SW 1271 (cell line): ENCODE results near the gene TEAD2.
"Not testable (repeated sequence)": the region's sequence is repeated elsewhere in the genome, so short reads cannot be mapped to it uniquely, and the experiment has no call there.

Experiments used
- DNase-seq, 2 experiments: peaks; one replicate each; lab custom pipeline; 2025; lab: John Stamatoyannopoulos, UW

TEAD2 gene

GRCh38 chr19:49333418-49333805, 28.8 kb downstream of the TEAD2 start:
- no peak for DNase-seq

GRCh38 chr19:49332691-49333417, 29.4 kb downstream of the TEAD2 start:
- DNase-seq = not testable (repeated sequence)

- DNase-seq = peak in 1 of 2 experiments; percentile 37
These were observed 30.6 kb downstream of the TEAD2 start for GRCh38 chr19:49331616-49332055.

- not testable (repeated sequence) for DNase-seq
These were observed 31.0 kb downstream of the TEAD2 start for GRCh38 chr19:49331187-49331586.

- DNase-seq = no peak
These were observed 33.5 kb downstream of the TEAD2 start for GRCh38 chr19:49328741-49329140.

- DNase-seq = peak in 1 of 2 experiments; percentile 13
These were observed 34.2 kb downstream of the TEAD2 start for GRCh38 chr19:49327878-49328544.

GRCh38 chr19:49326165-49326704, 36.0 kb downstream of the TEAD2 start:
- DNase-seq = no peak

GRCh38 chr19:49325756-49326155, 36.5 kb downstream of the TEAD2 start:
- not testable (repeated sequence) for DNase-seq

- DNase-seq = no peak
These were observed 37.2 kb downstream of the TEAD2 start, which contains the start of gene SLC6A16 for GRCh38 chr19:49324801-49325576. SLC6A16 (minus strand) TSS chr19:49325191; CDS start chr19:49311347, 13,844 bp downstream.

- DNase-seq = no peak
These were observed 43.9 kb downstream of the TEAD2 start for GRCh38 chr19:49318296-49318695.

- no peak for DNase-seq
These were observed 45.9 kb downstream of the TEAD2 start for GRCh38 chr19:49316284-49316683.

- DNase-seq = no peak
These were observed 47.1 kb downstream of the TEAD2 start for GRCh38 chr19:49315111-49315510.

- no peak for DNase-seq
These were observed 53.1 kb downstream of the TEAD2 start for GRCh38 chr19:49309087-49309486.

GRCh38 chr19:49306734-49307133, 55.5 kb downstream of the TEAD2 start:
- not testable (repeated sequence) for DNase-seq

- DNase-seq = no peak
These were observed 60.4 kb downstream of the TEAD2 start for GRCh38 chr19:49301866-49302252.

- DNase-seq = peak in 1 of 2 experiments; percentile 48
These were observed 60.9 kb downstream of the TEAD2 start for GRCh38 chr19:49301165-49301865.

GRCh38 chr19:49298653-49299052, 63.6 kb downstream of the TEAD2 start:
- DNase-seq = not testable (repeated sequence)

- DNase-seq = no peak
These were observed 64.8 kb downstream of the TEAD2 start for GRCh38 chr19:49297403-49297802.

- no peak for DNase-seq
These were observed 66.9 kb downstream of the TEAD2 start for GRCh38 chr19:49295208-49295880.

- DNase-seq = no peak
These were observed 67.8 kb downstream of the TEAD2 start for GRCh38 chr19:49294401-49294800.
